Measurements from ENCODE around the gene MSRB3.

DNA sequence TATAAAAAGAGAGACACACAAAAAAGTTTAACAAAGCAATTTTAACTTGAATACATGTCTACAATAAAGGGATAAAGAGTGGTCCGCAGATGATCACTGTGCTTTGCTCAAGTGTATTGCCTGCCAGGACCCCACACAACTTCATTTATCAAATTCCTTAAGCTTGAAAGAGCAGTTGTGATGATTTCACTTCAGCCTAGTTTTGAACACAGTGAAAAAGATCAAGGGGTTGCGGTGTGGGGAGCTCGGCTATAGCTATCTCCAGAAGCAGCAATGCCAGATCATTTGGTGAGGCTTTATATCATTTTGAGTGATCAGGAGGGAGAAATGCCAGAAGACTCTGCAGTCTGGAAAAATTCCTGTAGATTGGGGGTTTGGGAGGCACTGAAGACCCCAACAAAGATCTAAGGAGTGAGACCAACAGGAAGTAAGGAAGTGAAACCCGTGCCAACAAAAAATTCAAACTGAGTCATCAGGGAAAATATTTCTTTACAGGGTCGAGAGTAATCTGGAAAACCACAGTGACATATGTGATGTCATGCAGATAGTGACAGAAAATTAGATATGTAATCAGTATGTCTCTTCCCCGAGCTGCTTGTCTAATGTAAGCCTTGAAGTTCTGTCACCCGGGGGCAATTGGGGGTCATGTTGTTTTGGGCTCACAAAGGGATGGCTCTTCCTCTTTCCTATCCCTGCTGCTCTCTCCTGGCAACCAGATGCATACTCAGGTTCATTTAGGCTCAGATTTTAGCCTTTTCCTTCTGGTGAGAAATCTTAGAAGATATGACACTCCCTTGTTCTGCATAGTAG is 221.8 kb downstream of the MSRB3 start:
- no peak for TF ChIP-seq CTCF (conservative IDR thresholded peaks at IDR 0.05; ENCODE audit: low read depth, low read length)
- TF ChIP-seq EZH2phosphoT487 (IDR thresholded peaks at IDR 0.05; ENCODE audit: borderline replicate concordance, low read length) = no peak

All from PC-3 (cell line).